PC-3 (cell line): ENCODE data around the gene PLCXD1. TPM values are rescaled to one million over a fixed set of nuclear protein-coding genes. Genes with fewer than 3 reads are reported as not detected.
"Not testable (repeated sequence)": the region's sequence is repeated elsewhere in the genome, so short reads cannot be mapped to it uniquely, and the experiment has no call there.

ENCODE experiments used
- ATAC-seq: fragments of 200-7000 bp; cut with Tn5 transposase; 2 replicates; pipeline ENCODE4 v1.9.1; 2020; ENCODE audit warnings: mild to moderate bottlenecking, moderate library complexity
- Bru-seq: library from RNA; stranded (reverse); fragments of 400-500 nt; gene quantifications from one replicate; lab custom pipeline; 2021; lab: Mats Ljungman, UMichigan
- BruChase-seq, 2 experiments: library from RNA; stranded (reverse); fragments of 400-500 nt; gene quantifications; one replicate each; lab custom pipeline; 2021; lab: Mats Ljungman, UMichigan
- BruUV-seq: library from RNA; stranded (reverse); fragments of 400-500 nt; replicated peaks from 2 replicates; lab custom pipeline; 2021; lab: Mats Ljungman, UMichigan
- CTCF ChIA-PET: fragments of 300-600 bp; sonication (Branson Sonifier 250); formaldehyde crosslinking; loops from one replicate; lab custom pipeline; 2022; ENCODE audit warnings: antibody characterized with exemption; lab: Charles Lee
- POLR2A ChIA-PET: fragments of 300-600 bp; sonication (Branson Sonifier 250); formaldehyde crosslinking; loops from one replicate; lab custom pipeline; 2022; ENCODE audit warnings: antibody characterized with exemption; ENCODE audit not compliant: unreplicated experiment; lab: Charles Lee
- DNase-seq: peaks from one replicate; pipeline ENCODE4 v3.0.0-alpha.2; 2015
- H2AFZ ChIP-seq: fragments of 300-600 bp; sonication (generic); 2 replicates; pipeline ENCODE4 v1.6.0; 2016; ENCODE audit warnings: antibody characterized with exemption, low read length
- H3F3A ChIP-seq: fragments of 300-600 bp; sonication (generic); one replicate; pipeline ENCODE4 v1.6.0; 2017; ENCODE audit warnings: antibody characterized with exemption, low read length, control low read depth, mild to moderate bottlenecking; ENCODE audit not compliant: unreplicated experiment
- H3K27ac ChIP-seq: fragments of 300-600 bp; sonication (generic); 2 replicates; pipeline ENCODE4 v1.5.1; 2016; ENCODE audit warnings: mild to moderate bottlenecking, low read length
- H3K27me3 ChIP-seq: fragments of 300-600 bp; sonication (generic); 2 replicates; pipeline ENCODE4 v1.6.1; 2016; ENCODE audit warnings: low read length, mixed read lengths
- H3K36me3 ChIP-seq: fragments of 300-600 bp; sonication (generic); 2 replicates; pipeline ENCODE4 v1.6.1; 2016; ENCODE audit warnings: low read depth, mixed run types, low read length, mixed read lengths
- H3K4me1 ChIP-seq: fragments of 300-600 bp; sonication (generic); 2 replicates; pipeline ENCODE4 v1.5.1; 2016; ENCODE audit warnings: low read length; ENCODE audit not compliant: insufficient read depth
- H3K4me2 ChIP-seq: fragments of 300-600 bp; sonication (generic); 2 replicates; pipeline ENCODE4 v1.6.0; 2016; ENCODE audit warnings: low read length
- H3K4me3 ChIP-seq: fragments of 300-600 bp; sonication (generic); 2 replicates; pipeline ENCODE4 v1.5.1; 2016; ENCODE audit warnings: mild to moderate bottlenecking, low read length, mixed read lengths
- H3K79me2 ChIP-seq: fragments of 300-600 bp; sonication (generic); 2 replicates; pipeline ENCODE4 v1.6.1; 2017; ENCODE audit warnings: low read length, mixed read lengths
- H3K9ac ChIP-seq: fragments of 300-600 bp; sonication (generic); 2 replicates; pipeline ENCODE4 v1.6.0; 2016; ENCODE audit warnings: mild to moderate bottlenecking, low read length
- H3K9me2 ChIP-seq: fragments of 300-600 bp; sonication (generic); replicated peaks from 2 replicates; pipeline ENCODE4 v1.6.1; 2016; ENCODE audit warnings: mixed run types, low read length, mixed read lengths
- H3K9me3 ChIP-seq: fragments of 300-600 bp; sonication (generic); 2 replicates; pipeline ENCODE4 v1.6.1; 2016; ENCODE audit warnings: low read length, mixed read lengths
- H4K20me1 ChIP-seq: fragments of 300-600 bp; sonication (generic); 2 replicates; pipeline ENCODE4 v1.6.1; 2016; ENCODE audit warnings: low read length, mixed read lengths
- CTCF ChIP-seq: fragments of 300-600 bp; sonication (generic); conservative IDR thresholded peaks from 2 replicates; pipeline ENCODE4 v1.5.1; 2017; ENCODE audit warnings: antibody characterized with exemption, low read depth, mild to moderate bottlenecking, low read length
- EZH2 ChIP-seq: fragments of 300-600 bp; sonication (generic); IDR thresholded peaks from one replicate; pipeline ENCODE4 v1.6.1; 2017; ENCODE audit warnings: antibody characterized with exemption, mild to moderate bottlenecking, low read length; ENCODE audit not compliant: unreplicated experiment
- EZH2phosphoT487 ChIP-seq: fragments of 300-600 bp; sonication (generic); IDR thresholded peaks from 2 replicates; pipeline ENCODE4 v1.6.1; 2018; ENCODE audit warnings: mild to moderate bottlenecking, antibody characterized with exemption, low read length, borderline replicate concordance
- intact Hi-C: fragments of 100-400 bp; cut with micrococcal nuclease; formaldehyde crosslinking; loops from 2 replicates; pipeline ENCODE4 v1.9.0; 2023
- long read RNA-seq: library from polyadenylated mRNA; unstranded; transcript quantifications from one replicate; pipeline ENCODE4 v2.0.0, GENCODE V29; 2021; ENCODE audit not compliant: unreplicated experiment
- total RNA-seq: library from RNA; depleted of rRNA; stranded (reverse); fragments of >200 nt; gene quantifications from 2 replicates; pipeline ENCODE4 v1.2.3, GENCODE V29; 2014; rRNA removed

PLCXD1 gene
- total RNA-seq = 25.7 and 31.2 TPM in 2 replicates
- percentile 43 among the genes with signal in this experiment for Bru-seq, nascent RNA
- percentile 60 among the genes with signal in this experiment for BruChase-seq, experiment 1, labeled RNA remaining after a 6-hour chase
- percentile 47 among the genes with signal in this experiment for BruChase-seq, experiment 2, labeled RNA remaining after a 2-hour chase
- long read RNA-seq, partial matches to known transcripts = 1 of 4 reads
- long read RNA-seq, other reads (novel, unspliced or antisense) = 3 of 4 reads

DNA sequence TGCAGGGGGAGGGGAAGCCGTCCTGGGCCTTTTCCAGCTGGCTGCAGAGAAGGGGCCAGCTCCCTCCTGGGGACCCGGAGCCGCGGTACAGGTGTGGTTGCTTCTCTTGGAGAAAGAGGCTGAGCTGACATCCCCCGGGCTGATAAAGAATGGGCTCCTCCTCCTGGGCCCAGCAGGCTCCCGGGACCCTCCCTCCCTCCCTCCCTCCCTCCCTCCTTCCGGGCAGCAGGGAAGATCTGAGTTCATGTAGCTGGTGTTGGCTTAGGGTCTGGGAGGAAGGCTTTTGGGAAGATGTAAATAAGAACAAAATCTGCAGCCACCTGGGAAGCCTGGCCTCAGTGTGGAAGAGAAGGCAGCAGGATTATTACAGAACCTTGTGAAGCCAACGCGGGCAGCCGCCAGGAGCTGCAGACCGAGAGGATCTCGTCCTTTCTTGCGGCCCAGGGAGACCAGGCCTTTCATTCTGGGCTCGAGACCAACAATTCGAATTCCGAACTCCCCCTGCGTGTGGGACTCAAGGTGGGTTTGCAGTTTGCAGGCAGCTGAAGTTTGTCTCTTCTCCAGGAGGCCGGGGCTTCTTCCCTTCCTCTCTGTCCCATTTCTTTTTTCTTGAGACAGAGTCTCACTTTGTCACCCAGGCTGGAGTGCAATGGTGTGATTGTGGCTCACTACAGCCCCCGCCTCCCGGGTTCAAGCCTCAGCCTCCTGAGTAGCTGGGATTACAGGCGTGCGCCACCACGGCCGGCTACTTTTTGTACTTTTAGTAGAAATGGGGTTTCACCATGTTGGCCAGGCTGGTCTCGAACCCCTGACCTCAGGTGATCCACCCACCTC lies at the start of gene PLCXD1:
Gene PLCXD1, plus strand, starts transcription at position 216 of the 834 bp plus-strand sequence. CDS start 2,807 bp downstream, outside the sequence.
- intact Hi-C loops = loop anchor here (5.0 kb wide), 1 partner anchor 36 kb away; the partner anchor contains the start of gene GTPBP6
- Histone ChIP-seq H3K4me1 (no peaks in the 10 kb centered on the region), H3K4me2 (no peak within 1 kb of the TSS), H2AFZ (no peak within 1 kb of the TSS), H3K9me2 (no peaks in the 10 kb centered on the region), H3K4me3 (no peak within 1 kb of the TSS), H3K9me3 (no peaks in the 10 kb centered on the region), H3K27ac (no peak within 1 kb of the TSS), H3K9ac (no peak within 1 kb of the TSS), H3K27me3 (no peaks in the 10 kb centered on the region), H3F3A (no peaks in the 10 kb centered on the region), H4K20me1 (no peaks in the 10 kb centered on the region), H3K36me3 (peaks cover 12% of the 10 kb centered on the region), H3K79me2 (peaks cover 4% of the 10 kb centered on the region; the same call in 1 of the 2 replicates)
- ATAC-seq = peak; percentile 3; the same call in 1 of the 2 replicates
- BruUV-seq = no TSS peak
- POLR2A ChIA-PET = no interaction called here
- CTCF ChIA-PET = no interaction called here
- DNase-seq = no peak
- TF ChIP-seq EZH2 (no peak), EZH2phosphoT487 (no peak), CTCF (no peak)

DNA sequence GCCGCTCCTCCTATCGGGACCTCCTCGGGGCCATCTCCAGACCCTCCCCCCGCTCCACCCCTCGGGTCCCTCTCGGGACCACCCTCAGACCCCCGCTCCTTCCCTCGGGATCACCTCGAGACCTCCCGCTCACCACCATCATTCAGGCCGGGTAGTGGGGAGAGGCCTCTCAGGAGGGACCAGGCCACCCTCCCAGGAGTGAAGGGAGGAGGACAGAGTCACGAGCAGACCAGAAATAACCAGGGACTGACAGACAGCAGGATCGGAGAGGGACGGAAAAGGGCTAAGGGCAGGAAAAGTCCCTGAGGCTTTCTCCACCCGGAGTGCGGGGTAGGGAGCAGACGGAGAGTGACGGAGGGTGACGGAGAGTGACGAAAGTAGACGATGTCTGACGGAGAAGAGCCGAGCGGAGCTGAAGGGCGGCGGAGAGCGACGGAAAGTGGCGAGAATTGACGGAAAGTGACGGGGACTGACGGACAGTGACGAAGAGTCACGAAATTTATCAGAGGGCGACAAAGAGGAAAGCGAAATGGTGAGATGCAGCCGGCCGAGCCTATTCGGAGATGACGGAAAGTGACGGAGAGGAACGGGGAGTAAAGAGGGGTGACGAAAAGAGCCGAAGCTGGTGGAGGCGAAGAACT lies 49.4 kb upstream of the PLCXD1 start:
- POLR2A ChIA-PET, H2AFZ ChIP-seq, CTCF ChIA-PET, H3K27ac ChIP-seq, H3K4me1 ChIP-seq, intact Hi-C loops, H4K20me1 ChIP-seq, H3F3A ChIP-seq, H3K27me3 ChIP-seq, H3K4me2 ChIP-seq, H3K9me3 ChIP-seq, H3K9ac ChIP-seq, H3K36me3 ChIP-seq, DNase-seq, BruUV-seq, H3K9me2 ChIP-seq, H3K79me2 ChIP-seq, H3K4me3 ChIP-seq: not testable (repeated sequence)
- peak; percentile 94 for ATAC-seq

GRCh38 chrX:232278-232655 lies 48.9 kb upstream of the PLCXD1 start:
- DNase-seq, H3K4me3 ChIP-seq, CTCF ChIA-PET, H3K27ac ChIP-seq, H4K20me1 ChIP-seq, POLR2A ChIA-PET, intact Hi-C loops, BruUV-seq, H3K36me3 ChIP-seq, H3K4me2 ChIP-seq, H3K4me1 ChIP-seq, H3K9ac ChIP-seq, H3K9me3 ChIP-seq, H3K27me3 ChIP-seq, H3F3A ChIP-seq, H3K9me2 ChIP-seq, H3K79me2 ChIP-seq, H2AFZ ChIP-seq: not testable (repeated sequence)
- peak; percentile 25; the same call in 1 of the 2 replicates for ATAC-seq

GRCh38 chrX:236201-236600 lies 45.0 kb upstream of the PLCXD1 start:
- H3K4me2 ChIP-seq, CTCF ChIA-PET, H4K20me1 ChIP-seq, H2AFZ ChIP-seq, DNase-seq, H3K4me1 ChIP-seq, H3K9me2 ChIP-seq, H3K36me3 ChIP-seq, BruUV-seq, H3K9me3 ChIP-seq, H3F3A ChIP-seq, POLR2A ChIA-PET, H3K79me2 ChIP-seq, intact Hi-C loops, H3K27ac ChIP-seq, H3K27me3 ChIP-seq, H3K9ac ChIP-seq, H3K4me3 ChIP-seq: not testable (repeated sequence)
- peak; percentile 41; the same call in 1 of the 2 replicates for ATAC-seq
